HG02981 (cell line): ENCODE results near the gene PPP2R1A.
"Not testable (repeated sequence)": the region's sequence is repeated elsewhere in the genome, so short reads cannot be mapped to it uniquely, and the experiment has no call there.

ENCODE experiments used
- ATAC-seq: cut with Tn5 transposase; IDR thresholded peaks from one replicate; pipeline ENCODE4 v1.9.1; 2021; ENCODE audit warnings: mild to moderate bottlenecking, moderate library complexity; ENCODE audit not compliant: unreplicated experiment

Gene PPP2R1A

GRCh38 chr19:52200044-52200443 is 10.2 kb downstream of the PPP2R1A start:
- ATAC-seq = no peak

- ATAC-seq = not testable (repeated sequence)
Observed at GRCh38 chr19:52200755-52201391, 11.0 kb downstream of the PPP2R1A start.

GRCh38 chr19:52206481-52206880 is 16.6 kb downstream of the PPP2R1A start:
- ATAC-seq = no peak

- ATAC-seq = no peak
Observed at GRCh38 chr19:52211203-52211602, 21.4 kb downstream of the PPP2R1A start.

GRCh38 chr19:52211926-52212571 is 22.2 kb downstream of the PPP2R1A start:
- no peak for ATAC-seq

- ATAC-seq = no peak
Observed at GRCh38 chr19:52212572-52213255, 22.9 kb downstream of the PPP2R1A start.

GRCh38 chr19:52214241-52214640 is 24.4 kb downstream of the PPP2R1A start:
- ATAC-seq = no peak

GRCh38 chr19:52216401-52216800 is 26.5 kb downstream of the PPP2R1A start:
- no peak for ATAC-seq

- no peak for ATAC-seq
Observed at GRCh38 chr19:52217576-52217975, 27.7 kb downstream of the PPP2R1A start.

GRCh38 chr19:52219611-52220010 is 29.8 kb downstream of the PPP2R1A start:
- ATAC-seq = no peak

GRCh38 chr19:52221031-52221430 is 31.2 kb downstream of the PPP2R1A start:
- no peak for ATAC-seq

GRCh38 chr19:52221831-52222375 is 32.1 kb downstream of the PPP2R1A start:
- no peak for ATAC-seq

GRCh38 chr19:52224211-52224610 is 34.4 kb downstream of the PPP2R1A start:
- no peak for ATAC-seq

GRCh38 chr19:52226652-52227051 is 36.8 kb downstream of the PPP2R1A start:
- no peak for ATAC-seq

- no peak for ATAC-seq
Observed at GRCh38 chr19:52227196-52227940, 37.5 kb downstream of the PPP2R1A start.

- no peak for ATAC-seq
Observed at GRCh38 chr19:52227980-52228379, 38.1 kb downstream of the PPP2R1A start.

GRCh38 chr19:52229524-52229923 is 39.7 kb downstream of the PPP2R1A start:
- ATAC-seq = no peak

- ATAC-seq = no peak
Observed at GRCh38 chr19:52230685-52231084, 40.8 kb downstream of the PPP2R1A start.

- no peak for ATAC-seq
Observed at GRCh38 chr19:52231154-52231910, 41.5 kb downstream of the PPP2R1A start.

GRCh38 chr19:52234406-52234805 is 44.6 kb downstream of the PPP2R1A start:
- no peak for ATAC-seq
